Tibial artery (tissue), 4 donors: ENCODE results near the gene NRCAM.

Experiments used
- DNase-seq, 2 donors: peaks; one replicate each; pipeline ENCODE4 v3.0.0-alpha.2; 2019
- H3K27ac ChIP-seq, 2 donors: fragments of 200-600 bp; sonication (generic) in 1 of 2; 1 replicate in 1 of 2; 2 replicates in 1 of 2; pipeline ENCODE4 v1.5.1; 2018 to 2019; ENCODE audit warnings: mild to moderate bottlenecking in 1 of 2
- H3K27me3 ChIP-seq, 2 donors: fragments of 200-600 bp; sonication (generic) in 1 of 2; one replicate each; pipeline versions ENCODE4 v1.5.1 to v1.6.0; 2016 to 2019
- H3K36me3 ChIP-seq, 3 donors: fragments of 200-600 bp; sonication (generic) in 2 of 3; one replicate each; pipeline ENCODE4 v1.5.1; 2016 to 2019; ENCODE audit warnings: mild to moderate bottlenecking in 2 of 3
- H3K4me1 ChIP-seq, 4 donors: fragments of 200-600 bp; sonication (generic) in 2 of 4; 1 replicate in 3 of 4; 2 replicates in 1 of 4; pipeline ENCODE4 v1.5.1; 2016 to 2019
- H3K4me3 ChIP-seq, 2 donors: fragments of 200-600 bp; sonication (generic) in 1 of 2; 1 replicate in 1 of 2; 2 replicates in 1 of 2; pipeline ENCODE4 v1.5.1; 2018 to 2019; ENCODE audit warnings: mild to moderate bottlenecking in 2 of 2
- H3K9me3 ChIP-seq, 3 donors: fragments of 200-600 bp; sonication (generic) in 1 of 3; one replicate each; pipeline ENCODE4 v1.5.1; 2016 to 2019
- CTCF ChIP-seq, 2 experiments: fragments of 200-600 bp in 1 of 2; fragments of 450-650 bp in 1 of 2; IDR thresholded peaks; one replicate each; pipeline ENCODE4 v1.5.1; 2017 to 2019; ENCODE audit warnings: antibody characterized with exemption in 2 of 2, mild to moderate bottlenecking in 1 of 2, moderate library complexity in 1 of 2
- intact Hi-C: fragments of 100-400 bp; cut with DNase I; formaldehyde crosslinking; loops from one replicate; pipeline ENCODE4 v1.15.0; 2023; ENCODE audit warnings: low total_unique reads

Gene NRCAM

GRCh38 chr7:108331971-108332370 lies 124.3 kb downstream of the NRCAM start:
- no peak overlapping the region for H3K4me3 ChIP-seq
- no peak for DNase-seq
- TF ChIP-seq CTCF (IDR thresholded peaks at IDR 0.05) = no peak
- no peaks in the 10 kb centered on the region for H3K27me3 ChIP-seq
- H3K9me3 ChIP-seq = no peaks in the 10 kb centered on the region
- no peaks in the 10 kb centered on the region for H3K4me1 ChIP-seq
- intact Hi-C loops = no loop called here
- no peaks in the 10 kb centered on the region for H3K36me3 ChIP-seq
- H3K27ac ChIP-seq = no peak overlapping the region

GRCh38 chr7:108330227-108330626 lies 126.0 kb downstream of the NRCAM start:
- intact Hi-C loops = no loop called here

GRCh38 chr7:108329514-108329913 lies 126.7 kb downstream of the NRCAM start:
- H3K9me3 ChIP-seq = no peaks in the 10 kb centered on the region
- no peak for DNase-seq
- H3K4me1 ChIP-seq = no peaks in the 10 kb centered on the region
- no peaks in the 10 kb centered on the region for H3K36me3 ChIP-seq
- H3K27ac ChIP-seq = no peak overlapping the region
- no peak for TF ChIP-seq CTCF (IDR thresholded peaks at IDR 0.05)
- no peak overlapping the region for H3K4me3 ChIP-seq
- no peaks in the 10 kb centered on the region for H3K27me3 ChIP-seq
- intact Hi-C loops = no loop called here

More at GRCh38 chr7:108330227-108330626, 126.0 kb downstream of the NRCAM start:
- Histone ChIP-seq H3K27ac (no peak overlapping the region), H3K4me3 (no peak overlapping the region), H3K36me3 (no peaks in the 10 kb centered on the region), H3K27me3 (no peaks in the 10 kb centered on the region), H3K9me3 (no peaks in the 10 kb centered on the region), H3K4me1 (no peaks in the 10 kb centered on the region)
- DNase-seq = no peak
- no peak for TF ChIP-seq CTCF (IDR thresholded peaks at IDR 0.05)

- Histone ChIP-seq H3K27me3 (no peaks in the 10 kb centered on the region), H3K4me1 (no peaks in the 10 kb centered on the region), H3K27ac (no peak overlapping the region), H3K9me3 (no peaks in the 10 kb centered on the region), H3K4me3 (no peak overlapping the region), H3K36me3 (no peaks in the 10 kb centered on the region)
- TF ChIP-seq CTCF (IDR thresholded peaks at IDR 0.05) = no peak
- DNase-seq = no peak
- intact Hi-C loops = no loop called here
These were observed 128.0 kb downstream of the NRCAM start for GRCh38 chr7:108328174-108328651.

- intact Hi-C loops = no loop called here
These were observed 128.9 kb downstream of the NRCAM start for GRCh38 chr7:108327353-108327752.

More at GRCh38 chr7:108327353-108327752, 128.9 kb downstream of the NRCAM start:
- Histone ChIP-seq H3K36me3 (no peaks in the 10 kb centered on the region), H3K4me1 (no peaks in the 10 kb centered on the region), H3K9me3 (no peaks in the 10 kb centered on the region), H3K4me3 (no peak overlapping the region), H3K27ac (no peak overlapping the region), H3K27me3 (no peaks in the 10 kb centered on the region)
- no peak for TF ChIP-seq CTCF (IDR thresholded peaks at IDR 0.05)
- no peak for DNase-seq
